GM19324 (cell line): ENCODE results near the gene FNTB.
"Not testable (repeated sequence)": the region's sequence is repeated elsewhere in the genome, so short reads cannot be mapped to it uniquely, and the experiment has no call there.

ENCODE experiments used
- ATAC-seq: cut with Tn5 transposase; IDR thresholded peaks from one replicate; pipeline ENCODE4 v1.9.1; 2021; ENCODE audit warnings: mild to moderate bottlenecking, moderate library complexity; ENCODE audit not compliant: unreplicated experiment, low FRiP score

Gene FNTB

GRCh38 chr14:65077318-65077717, 90.6 kb downstream of the FNTB start:
- ATAC-seq = no peak

GRCh38 chr14:65079201-65079600, 92.5 kb downstream of the FNTB start:
- ATAC-seq = no peak

GRCh38 chr14:65079768-65080167, 93.1 kb downstream of the FNTB start:
- ATAC-seq = no peak

- ATAC-seq = no peak
Measured at GRCh38 chr14:65080960-65081747, 94.5 kb downstream of the FNTB start.

- no peak for ATAC-seq
Measured at GRCh38 chr14:65082930-65083329, 96.2 kb downstream of the FNTB start.

GRCh38 chr14:65084554-65085505, 98.1 kb downstream of the FNTB start:
- ATAC-seq = no peak

GRCh38 chr14:65086686-65087085, 100.0 kb downstream of the FNTB start:
- ATAC-seq = not testable (repeated sequence)

- ATAC-seq = not testable (repeated sequence)
Measured at GRCh38 chr14:65087835-65088234, 101.1 kb downstream of the FNTB start.

GRCh38 chr14:65092349-65092748, 105.7 kb downstream of the FNTB start:
- no peak for ATAC-seq

- ATAC-seq = no peak
Measured at GRCh38 chr14:65095633-65096205, 109.0 kb downstream of the FNTB start.

- ATAC-seq = no peak
Measured at GRCh38 chr14:65096323-65097089, 109.8 kb downstream of the FNTB start.

GRCh38 chr14:65098586-65098985, 111.9 kb downstream of the FNTB start:
- no peak for ATAC-seq

GRCh38 chr14:65100922-65101541, 114.3 kb downstream of the FNTB start:
- ATAC-seq = no peak

- ATAC-seq = peak; percentile 16
Measured at GRCh38 chr14:65101631-65102440, 115.1 kb downstream of the FNTB start.

- ATAC-seq = peak; percentile 87
Measured at GRCh38 chr14:65102441-65103149, 115.9 kb downstream of the FNTB start, which contains the start of gene MAX. Gene MAX, minus strand, starts transcription at chr14:65102517. Its CDS starts 178 bp downstream, at chr14:65102339.

GRCh38 chr14:65103150-65103760, 116.6 kb downstream of the FNTB start:
- no peak for ATAC-seq

- no peak for ATAC-seq
Measured at GRCh38 chr14:65104791-65105190, 118.1 kb downstream of the FNTB start.

GRCh38 chr14:65106316-65106715, 119.6 kb downstream of the FNTB start:
- ATAC-seq = no peak
